WTC11 (cell line): ENCODE data around the gene BDP1. TPM values are rescaled to one million over a fixed set of nuclear protein-coding genes. Genes with fewer than 3 reads are reported as not detected.
A peak's percentile ranks its signal among the peaks of the same experiment; 100 is the strongest.

Source experiments
- ATAC-seq: fragments of 200-7000 bp; cut with Tn5 transposase; 2 replicates; pipeline ENCODE4 v1.10.0; 2021; ENCODE audit warnings: mild to moderate bottlenecking, moderate library complexity
- CTCF ChIA-PET: fragments of 300-600 bp; sonication (Branson Sonifier 250); formaldehyde crosslinking; loops from one replicate; lab custom pipeline; 2021; ENCODE audit warnings: antibody characterized with exemption; lab: Charles Lee
- POLR2A ChIA-PET: fragments of 350-600 bp; sonication (Branson Sonifier 250); formaldehyde crosslinking; loops from one replicate; lab custom pipeline; 2021; ENCODE audit warnings: antibody characterized with exemption; lab: Charles Lee
- DNase-seq: peaks from one replicate; pipeline ENCODE4 v3.0.0; 2021; ENCODE audit warnings: low spot score
- H3K27ac Mint-ChIP-seq: 2 replicates; pipeline ENCODE4 v1.8.0; 2021; ENCODE audit warnings: mixed read lengths
- H3K27me3 Mint-ChIP-seq: 2 replicates; pipeline ENCODE4 v1.8.0; 2021; ENCODE audit warnings: low read depth, mild to moderate bottlenecking, moderate library complexity, mixed read lengths
- H3K36me3 Mint-ChIP-seq: 2 replicates; pipeline ENCODE4 v1.8.0; 2021; ENCODE audit warnings: mixed read lengths
- H3K4me1 Mint-ChIP-seq: 2 replicates; pipeline ENCODE4 v1.8.0; 2022; ENCODE audit warnings: mixed read lengths
- H3K4me3 Mint-ChIP-seq: 2 replicates; pipeline ENCODE4 v1.8.0; 2021; ENCODE audit warnings: mild to moderate bottlenecking, moderate library complexity, mixed read lengths
- H3K9me3 Mint-ChIP-seq: 2 replicates; pipeline ENCODE4 v1.8.0; 2021; ENCODE audit warnings: mixed read lengths
- ATF1 ChIP-seq: sonication (generic); formaldehyde crosslinking; IDR thresholded peaks from 2 replicates; pipeline ENCODE4 v1.8.1; 2023; ENCODE audit warnings: mild to moderate bottlenecking, moderate library complexity, missing genetic modification reagents
- CBFB ChIP-seq: sonication (generic); formaldehyde crosslinking; IDR thresholded peaks from 2 replicates; pipeline ENCODE4 v1.8.1; 2022; ENCODE audit warnings: mild to moderate bottlenecking, low read depth, missing genetic modification reagents
- CREB1 ChIP-seq: sonication (generic); formaldehyde crosslinking; IDR thresholded peaks from 2 replicates; pipeline ENCODE4 v1.8.0; 2023; ENCODE audit warnings: mild to moderate bottlenecking, missing genetic modification reagents
- CREM ChIP-seq: sonication (generic); formaldehyde crosslinking; IDR thresholded peaks from 2 replicates; pipeline ENCODE4 v1.8.1; 2022; ENCODE audit warnings: mild to moderate bottlenecking, missing genetic modification reagents, moderate library complexity
- FOXK1 ChIP-seq: sonication (generic); formaldehyde crosslinking; IDR thresholded peaks from 2 replicates; pipeline ENCODE4 v1.8.0; 2022; ENCODE audit warnings: mild to moderate bottlenecking, moderate library complexity, missing genetic modification reagents
- IRF2 ChIP-seq: sonication (generic); formaldehyde crosslinking; IDR thresholded peaks from 2 replicates; pipeline ENCODE4 v1.8.0; 2022; ENCODE audit warnings: low read depth, missing genetic modification reagents, borderline replicate concordance
- JUN ChIP-seq: sonication (generic); formaldehyde crosslinking; IDR thresholded peaks from 2 replicates; pipeline ENCODE4 v1.8.0; 2023; ENCODE audit warnings: mild to moderate bottlenecking, missing genetic modification reagents
- NFYB ChIP-seq: sonication (generic); formaldehyde crosslinking; conservative IDR thresholded peaks from 2 replicates; pipeline ENCODE4 v1.8.0; 2022; ENCODE audit warnings: low read depth, missing genetic modification reagents
- SMAD3 ChIP-seq: sonication (generic); formaldehyde crosslinking; IDR thresholded peaks from 2 replicates; pipeline ENCODE4 v1.8.0; 2022; ENCODE audit warnings: missing genetic modification reagents, mild to moderate bottlenecking, borderline replicate concordance
- SP1 ChIP-seq: sonication (generic); formaldehyde crosslinking; conservative IDR thresholded peaks from 2 replicates; pipeline ENCODE4 v1.8.1; 2022; ENCODE audit warnings: missing genetic modification reagents
- ZNF281 ChIP-seq: sonication (generic); formaldehyde crosslinking; IDR thresholded peaks from 2 replicates; pipeline ENCODE4 v1.8.0; 2023; ENCODE audit warnings: mild to moderate bottlenecking, missing genetic modification reagents
- ZNF396 ChIP-seq: fragments of 250-450 bp; sonication (Bioruptor Pico); IDR thresholded peaks from 2 replicates; pipeline ENCODE4 v1.8.0; 2021; ENCODE audit warnings: mild to moderate bottlenecking, moderate library complexity, borderline replicate concordance
- ZSCAN18 ChIP-seq: fragments of 250-450 bp; sonication (Bioruptor Pico); IDR thresholded peaks from 2 replicates; pipeline ENCODE4 v2.1.2; 2022; ENCODE audit warnings: mild to moderate bottlenecking, moderate library complexity
- total RNA-seq: library from RNA; stranded (reverse); gene quantifications from 3 replicates; pipeline ENCODE4 v1.2.3, GENCODE V29; 2021
- TF ChIP-seq, protein P1 (sequence below): fragments of 250-450 bp; sonication (Bioruptor Pico); IDR thresholded peaks from 2 replicates; pipeline ENCODE4 v1.9.0; 2021; ENCODE audit warnings: mild to moderate bottlenecking
- TF ChIP-seq, protein P2 (sequence below): sonication (generic); formaldehyde crosslinking; IDR thresholded peaks from 2 replicates; pipeline ENCODE4 v1.8.1; 2023; ENCODE audit warnings: mild to moderate bottlenecking, missing genetic modification reagents
- TF ChIP-seq, protein P3 (sequence below): sonication (generic); formaldehyde crosslinking; IDR thresholded peaks from 2 replicates; pipeline ENCODE4 v1.8.1; 2022; ENCODE audit warnings: missing genetic modification reagents, borderline replicate concordance
- TF ChIP-seq, protein P4 (sequence below): sonication (generic); formaldehyde crosslinking; IDR thresholded peaks from 2 replicates; pipeline ENCODE4 v1.8.1; 2023; ENCODE audit warnings: mild to moderate bottlenecking, missing genetic modification reagents, moderate library complexity

BDP1 gene
- total RNA-seq, 1 experiment from 2014 or later = 34.7 TPM

DNA sequence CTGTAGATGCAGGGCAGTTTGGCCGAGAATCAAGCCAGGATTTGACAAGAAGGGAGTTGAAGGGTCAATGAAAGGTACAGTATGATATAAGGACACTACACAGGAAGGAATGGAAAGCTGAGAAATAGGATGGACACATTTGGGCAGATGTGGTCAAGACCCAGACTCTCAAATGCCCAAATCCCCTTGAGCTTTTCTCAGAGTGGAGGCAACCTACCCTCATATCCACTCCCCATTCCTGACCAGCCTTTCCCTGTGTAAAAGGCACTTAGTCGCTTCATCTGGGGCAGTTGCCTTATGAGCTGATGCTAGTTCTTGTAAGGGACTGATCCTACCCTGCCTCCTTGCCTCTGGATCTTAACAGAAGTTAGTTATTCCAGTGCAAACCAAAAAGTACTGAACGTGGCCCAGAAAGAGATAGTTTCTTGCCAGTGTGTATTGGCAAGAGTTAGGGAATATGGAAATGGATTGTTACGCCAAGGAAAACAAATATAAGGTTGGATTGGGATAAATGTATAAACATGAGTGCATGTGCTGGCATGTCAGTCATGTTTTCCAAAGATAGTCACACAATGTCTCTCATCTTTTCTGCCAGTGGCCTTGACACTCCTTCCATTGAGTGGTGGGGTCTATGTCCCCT, 127.6 kb downstream of the BDP1 start:
- H3K36me3 Mint-ChIP-seq = peaks cover 4% of the 10 kb centered on the region
- DNase-seq (no peak), ATAC-seq (no peak)
- H3K9me3 Mint-ChIP-seq = peaks cover 11% of the 10 kb centered on the region
- H3K4me3 Mint-ChIP-seq = no peak overlapping the region
- H3K27ac Mint-ChIP-seq = no peak overlapping the region
- peaks cover 3% of the 10 kb centered on the region for H3K4me1 Mint-ChIP-seq
- CTCF ChIA-PET = interaction anchor here (1.1 kb wide), 1 partner anchor 18 kb away, joined by 3 read pairs; no protein-coding TSS in a partner anchor
- POLR2A ChIA-PET = no interaction called here
- TF ChIP-seq, protein P1, sequence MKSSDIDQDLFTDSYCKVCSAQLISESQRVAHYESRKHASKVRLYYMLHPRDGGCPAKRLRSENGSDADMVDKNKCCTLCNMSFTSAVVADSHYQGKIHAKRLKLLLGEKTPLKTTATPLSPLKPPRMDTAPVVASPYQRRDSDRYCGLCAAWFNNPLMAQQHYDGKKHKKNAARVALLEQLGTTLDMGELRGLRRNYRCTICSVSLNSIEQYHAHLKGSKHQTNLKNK (CRISPR knock-in tag) = no peak
- H3K27me3 Mint-ChIP-seq = no peaks in the 10 kb centered on the region

- Mint-ChIP-seq H3K36me3 (no peaks in the 10 kb centered on the region), H3K9me3 (peaks cover 4% of the 10 kb centered on the region), H3K27me3 (no peaks in the 10 kb centered on the region), H3K27ac (peak overlapping the region; percentile 99), H3K4me3 (peak overlapping the region; percentile 91), H3K4me1 (peaks cover 14% of the 10 kb centered on the region)
- peak; percentile 4; the same call in 1 of the 2 replicates for ATAC-seq
- POLR2A ChIA-PET = interaction anchor here (1.0 kb wide), 2 partner anchors 11 to 15 kb away, joined by 3 read pairs; no protein-coding TSS in a partner anchor
- CTCF ChIA-PET = interaction anchor here (1.4 to 2.6 kb wide), 3 partner anchors 15 to 112 kb away, joined by 5 to 27 read pairs (median 7); no protein-coding TSS in a partner anchor
- TF ChIP-seq NFYB (peak; percentile 57), ZSCAN18 (CRISPR knock-in tag) (no peak)
- DNase-seq = no peak
These were observed 130.8 kb downstream of the BDP1 start for GRCh38 chr5:71586052-71586940.

GRCh38 chr5:71586941-71587765, 131.7 kb downstream of the BDP1 start, which contains the start of gene MCCC2:
Gene MCCC2 (plus strand): TSS chr5:71587340. CDS start chr5:71587426, 86 bp downstream.
- peak; percentile 98 for ATAC-seq
- TF ChIP-seq, protein P2, sequence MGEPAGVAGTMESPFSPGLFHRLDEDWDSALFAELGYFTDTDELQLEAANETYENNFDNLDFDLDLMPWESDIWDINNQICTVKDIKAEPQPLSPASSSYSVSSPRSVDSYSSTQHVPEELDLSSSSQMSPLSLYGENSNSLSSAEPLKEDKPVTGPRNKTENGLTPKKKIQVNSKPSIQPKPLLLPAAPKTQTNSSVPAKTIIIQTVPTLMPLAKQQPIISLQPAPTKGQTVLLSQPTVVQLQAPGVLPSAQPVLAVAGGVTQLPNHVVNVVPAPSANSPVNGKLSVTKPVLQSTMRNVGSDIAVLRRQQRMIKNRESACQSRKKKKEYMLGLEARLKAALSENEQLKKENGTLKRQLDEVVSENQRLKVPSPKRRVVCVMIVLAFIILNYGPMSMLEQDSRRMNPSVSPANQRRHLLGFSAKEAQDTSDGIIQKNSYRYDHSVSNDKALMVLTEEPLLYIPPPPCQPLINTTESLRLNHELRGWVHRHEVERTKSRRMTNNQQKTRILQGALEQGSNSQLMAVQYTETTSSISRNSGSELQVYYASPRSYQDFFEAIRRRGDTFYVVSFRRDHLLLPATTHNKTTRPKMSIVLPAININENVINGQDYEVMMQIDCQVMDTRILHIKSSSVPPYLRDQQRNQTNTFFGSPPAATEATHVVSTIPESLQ (CRISPR knock-in tag) = no peak
- peak; percentile 82 for TF ChIP-seq SP1 (CRISPR knock-in tag)
- no peak for TF ChIP-seq ZNF396 (CRISPR knock-in tag)
- TF ChIP-seq FOXK1 (CRISPR knock-in tag) = peak; percentile 92
- TF ChIP-seq CREM (CRISPR knock-in tag) = peak; percentile 65; the same call in 1 of the 2 replicates
- peak; percentile 92 for TF ChIP-seq JUN (CRISPR knock-in tag)
- peak; percentile 86; the same call in 1 of the 2 replicates for TF ChIP-seq SMAD3 (CRISPR knock-in tag)
- peak; percentile 80; the same call in 1 of the 2 replicates for TF ChIP-seq ATF1 (CRISPR knock-in tag)
- TF ChIP-seq, protein P3, sequence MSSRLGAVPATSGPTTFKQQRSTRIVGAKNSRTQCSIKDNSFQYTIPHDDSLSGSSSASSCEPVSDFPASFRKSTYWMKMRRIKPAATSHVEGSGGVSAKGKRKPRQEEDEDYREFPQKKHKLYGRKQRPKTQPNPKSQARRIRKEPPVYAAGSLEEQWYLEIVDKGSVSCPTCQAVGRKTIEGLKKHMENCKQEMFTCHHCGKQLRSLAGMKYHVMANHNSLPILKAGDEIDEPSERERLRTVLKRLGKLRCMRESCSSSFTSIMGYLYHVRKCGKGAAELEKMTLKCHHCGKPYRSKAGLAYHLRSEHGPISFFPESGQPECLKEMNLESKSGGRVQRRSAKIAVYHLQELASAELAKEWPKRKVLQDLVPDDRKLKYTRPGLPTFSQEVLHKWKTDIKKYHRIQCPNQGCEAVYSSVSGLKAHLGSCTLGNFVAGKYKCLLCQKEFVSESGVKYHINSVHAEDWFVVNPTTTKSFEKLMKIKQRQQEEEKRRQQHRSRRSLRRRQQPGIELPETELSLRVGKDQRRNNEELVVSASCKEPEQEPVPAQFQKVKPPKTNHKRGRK = no peak
- TF ChIP-seq CREB1 (CRISPR knock-in tag) = no peak
- TF ChIP-seq, protein P4, sequence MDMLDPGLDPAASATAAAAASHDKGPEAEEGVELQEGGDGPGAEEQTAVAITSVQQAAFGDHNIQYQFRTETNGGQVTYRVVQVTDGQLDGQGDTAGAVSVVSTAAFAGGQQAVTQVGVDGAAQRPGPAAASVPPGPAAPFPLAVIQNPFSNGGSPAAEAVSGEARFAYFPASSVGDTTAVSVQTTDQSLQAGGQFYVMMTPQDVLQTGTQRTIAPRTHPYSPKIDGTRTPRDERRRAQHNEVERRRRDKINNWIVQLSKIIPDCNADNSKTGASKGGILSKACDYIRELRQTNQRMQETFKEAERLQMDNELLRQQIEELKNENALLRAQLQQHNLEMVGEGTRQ (CRISPR knock-in tag) = peak; percentile 96
- TF ChIP-seq IRF2 = no peak
- no peak for TF ChIP-seq CBFB (CRISPR knock-in tag)
- TF ChIP-seq ZNF281 = peak; percentile 78; the same call in 1 of the 2 replicates

More at GRCh38 chr5:71586941-71587765, 131.7 kb downstream of the BDP1 start, which contains the start of gene MCCC2:
- peaks cover 4% of the 10 kb centered on the region for H3K9me3 Mint-ChIP-seq
- CTCF ChIA-PET = interaction anchor here (1.4 to 2.6 kb wide), 3 partner anchors 14 to 112 kb away, joined by 5 to 27 read pairs (median 7); no protein-coding TSS in a partner anchor
- POLR2A ChIA-PET = interaction anchor here (1.0 kb wide), 2 partner anchors 12 to 14 kb away, joined by 3 read pairs; no protein-coding TSS in a partner anchor
- H3K27ac Mint-ChIP-seq = peak within 1 kb of the TSS; percentile 99
- H3K4me1 Mint-ChIP-seq = peaks cover 14% of the 10 kb centered on the region
- DNase-seq = peak; percentile 99
- no peaks in the 10 kb centered on the region for H3K27me3 Mint-ChIP-seq
- peak within 1 kb of the TSS; percentile 91 for H3K4me3 Mint-ChIP-seq
- H3K36me3 Mint-ChIP-seq = no peaks in the 10 kb centered on the region
